B cell (primary cell): Measurements from ENCODE around the gene ATRNL1. TPM values are rescaled to one million over a fixed set of nuclear protein-coding genes. Genes with fewer than 3 reads are reported as not detected.

Experiments
- ATAC-seq: fragments of 200-7000 bp; cut with Tn5 transposase; one replicate; pipeline ENCODE4 v1.10.0; 2021; ENCODE audit warnings: low read depth, mild to moderate bottlenecking, moderate number of reproducible peaks, moderate library complexity
- CTCF ChIA-PET: fragments of 350-600 bp; sonication (Branson Sonifier 250); formaldehyde crosslinking; loops from one replicate; lab custom pipeline; 2021; ENCODE audit warnings: antibody characterized with exemption, inconsistent platforms; lab: Charles Lee
- POLR2A ChIA-PET: fragments of 350-600 bp; sonication (Branson Sonifier 250); formaldehyde crosslinking; loops from one replicate; lab custom pipeline; 2021; ENCODE audit warnings: antibody characterized with exemption; lab: Charles Lee
- DNase-seq: peaks from one replicate; pipeline ENCODE4 v3.0.0; 2013
- H2AFZ ChIP-seq: 2 replicates; pipeline ENCODE4 v1.6.1; 2012; ENCODE audit warnings: mild to moderate bottlenecking, low read depth, low read length; ENCODE audit not compliant: insufficient read depth, poor library complexity, severe bottlenecking
- H3K27ac ChIP-seq, 2 donors: 1 replicate in 1 of 2; 2 replicates in 1 of 2; pipeline ENCODE4 v1.5.1; 2012 to 2013; ENCODE audit warnings: low read length in 2 of 2, mild to moderate bottlenecking in 2 of 2, moderate library complexity in 1 of 2
- H3K27me3 ChIP-seq, 4 experiments: fragments of 200-600 bp in 1 of 4; sonication (generic) in 1 of 4; replicated peaks in 1 of 4; 1 replicate in 2 of 4; 2 replicates in 2 of 4; pipeline versions ENCODE4 v1.6.1 to v1.7.0; 2013 to 2016; ENCODE audit warnings: low read length in 3 of 4, mild to moderate bottlenecking in 2 of 4, mixed read lengths in 1 of 4, moderate library complexity in 1 of 4; ENCODE audit not compliant: insufficient read depth in 4 of 4, control insufficient read depth in 3 of 4; ENCODE audit errors: control extremely low read depth in 1 of 4
- H3K36me3 ChIP-seq, 2 experiments: replicated peaks in 1 of 2; 1 replicate in 1 of 2; 2 replicates in 1 of 2; pipeline versions ENCODE4 v1.6.1 to v1.7.1; 2013; ENCODE audit warnings: low read length in 1 of 2; ENCODE audit not compliant: insufficient read depth in 2 of 2, control insufficient read depth in 1 of 2; ENCODE audit errors: control extremely low read depth in 1 of 2, extremely low read depth in 1 of 2
- H3K4me1 ChIP-seq, 2 donors: fragments of 200-600 bp in 1 of 2; sonication (generic) in 1 of 2; 1 replicate in 1 of 2; 2 replicates in 1 of 2; pipeline versions ENCODE4 v1.5.1 to v1.6.1; 2013 to 2017; ENCODE audit warnings: low read length in 2 of 2; ENCODE audit not compliant: control insufficient read depth in 2 of 2, insufficient read depth in 2 of 2
- H3K4me2 ChIP-seq: replicated peaks from 2 replicates; pipeline ENCODE3; 2012; ENCODE audit warnings: mild to moderate bottlenecking, low read depth, low read length; ENCODE audit not compliant: poor library complexity, severe bottlenecking
- H3K4me3 ChIP-seq, 5 experiments: fragments of 200-600 bp in 1 of 5; sonication (generic) in 1 of 5; 1 replicate in 3 of 5; 2 replicates in 2 of 5; pipeline versions ENCODE4 v1.5.1 to v1.7.0; 2011 to 2016; ENCODE audit warnings: low read length in 4 of 5, mild to moderate bottlenecking in 4 of 5, low read depth in 2 of 5, control low read depth in 1 of 5, moderate library complexity in 1 of 5; ENCODE audit not compliant: insufficient read depth in 1 of 5; ENCODE audit errors: control extremely low read depth in 1 of 5, extremely low read depth in 1 of 5
- H3K79me2 ChIP-seq: fragments of 200-600 bp; sonication (generic); one replicate; pipeline ENCODE4 v1.6.0; 2016; ENCODE audit warnings: low read length; ENCODE audit not compliant: control insufficient read depth, insufficient read depth
- H3K9ac ChIP-seq: fragments of 200-600 bp; sonication (generic); 2 replicates; pipeline ENCODE4 v1.6.1; 2017; ENCODE audit warnings: mild to moderate bottlenecking, low read length, moderate library complexity
- H3K9me3 ChIP-seq, 3 donors: one replicate each; pipeline versions ENCODE4 v1.6.1 to v1.7.1; 2013; ENCODE audit warnings: low read length in 2 of 3; ENCODE audit not compliant: control insufficient read depth in 2 of 3, insufficient read depth in 1 of 3; ENCODE audit errors: control extremely low read depth in 1 of 3
- H4K20me1 ChIP-seq: 2 replicates; pipeline ENCODE4 v1.6.0; 2012; ENCODE audit warnings: mild to moderate bottlenecking, low read length; ENCODE audit not compliant: insufficient read depth, control insufficient read depth, poor library complexity, severe bottlenecking
- H3K27ac Mint-ChIP-seq: one replicate; pipeline ENCODE4 v1.8.0; 2021; ENCODE audit warnings: mixed read lengths
- H3K27me3 Mint-ChIP-seq: one replicate; pipeline ENCODE4 v1.8.0; 2021; ENCODE audit warnings: mixed read lengths
- H3K4me1 Mint-ChIP-seq: one replicate; pipeline ENCODE4 v1.8.0; 2021; ENCODE audit warnings: mixed read lengths
- H3K4me3 Mint-ChIP-seq: one replicate; pipeline ENCODE4 v1.8.0; 2021; ENCODE audit warnings: mixed read lengths
- H3K9me3 Mint-ChIP-seq: one replicate; pipeline ENCODE4 v1.8.0; 2022; ENCODE audit warnings: mixed read lengths; ENCODE audit not compliant: insufficient read depth
- CTCF ChIP-seq: fragments of 200-600 bp; IDR thresholded peaks from one replicate; pipeline ENCODE4 v1.8.0; 2022; ENCODE audit warnings: antibody characterized with exemption, mild to moderate bottlenecking
- EZH2 ChIP-seq: IDR thresholded peaks from 2 replicates; pipeline ENCODE4 v1.6.1; 2012; ENCODE audit warnings: borderline replicate concordance, low read depth, mild to moderate bottlenecking, moderate library complexity, low read length; ENCODE audit not compliant: insufficient read depth, poor library complexity, severe bottlenecking
- WGBS: methylation state at CpG from one replicate; pipeline ENCODE4 v1.1.5; 2013; ENCODE audit warnings: missing lambda C conversion rate; ENCODE audit not compliant: insufficient coverage; 5-methylcytosine and 5-hydroxymethylcytosine counted together
- intact Hi-C: fragments of 100-400 bp; cut with micrococcal nuclease; formaldehyde crosslinking; loops from one replicate; pipeline ENCODE4 v1.10.0; 2022
- polyA plus RNA-seq: library from polyadenylated mRNA; depleted of rRNA; stranded (reverse); fragments of >200 nt; gene quantifications from 2 replicates; pipeline ENCODE4 v1.2.3, GENCODE V29; 2012
- total RNA-seq, 2 donors: library from RNA; stranded (reverse); fragments of 120-200 nt in 1 of 2; gene quantifications; 1 replicate in 1 of 2; 2 replicates in 1 of 2; pipeline versions ENCODE4 v1.2.3 to v1.2.4, GENCODE V29; 2013 to 2022

The ATRNL1 gene
- total and polyA plus RNA-seq, 2 donors (not counting 1 experiment from before 2014, with no cell fraction given): 0.24 to 2.2 TPM

- CTCF ChIA-PET: no interaction called here
- Histone ChIP-seq H3K4me1 (no peaks in the 10 kb centered on the region), H2AFZ (no peak overlapping the region), H3K9me3 (no peaks in the 10 kb centered on the region), H3K79me2 (no peaks in the 10 kb centered on the region), H3K36me3 (no peaks in the 10 kb centered on the region), H4K20me1 (no peaks in the 10 kb centered on the region), H3K27ac (no peak overlapping the region), H3K27me3 (no peaks in the 10 kb centered on the region), H3K4me2 (no peak overlapping the region), H3K9ac (no peak overlapping the region), H3K4me3 (no peak overlapping the region)
- intact Hi-C loops: no loop called here
- no peak overlapping the region for H3K27ac Mint-ChIP-seq
- POLR2A ChIA-PET: no interaction called here
- no peak for TF ChIP-seq CTCF
- TF ChIP-seq EZH2: no peak
- no peak for DNase-seq
- WGBS: 71% methylated on average over 3 of the region's 3 CpGs
- H3K4me1 Mint-ChIP-seq: no peaks in the 10 kb centered on the region
- H3K4me3 Mint-ChIP-seq: no peak overlapping the region
- H3K27me3 Mint-ChIP-seq: no peaks in the 10 kb centered on the region
- no peaks in the 10 kb centered on the region for H3K9me3 Mint-ChIP-seq
- ATAC-seq: no peak
Observed at GRCh38 chr10:115898242-115898641, 805.1 kb downstream of the ATRNL1 start.

- no peaks in the 10 kb centered on the region for H3K27me3 ChIP-seq
- intact Hi-C loops: no loop called here
- no peaks in the 10 kb centered on the region for H3K4me1 Mint-ChIP-seq
- H3K9me3 ChIP-seq: no peaks in the 10 kb centered on the region
- no peaks in the 10 kb centered on the region for H3K79me2 ChIP-seq
- no peaks in the 10 kb centered on the region for H3K9me3 Mint-ChIP-seq
- WGBS: 88% methylated on average over 4 of the region's 5 CpGs
- H2AFZ ChIP-seq: no peak overlapping the region
- H3K9ac ChIP-seq: no peak overlapping the region
- H3K27ac Mint-ChIP-seq: no peak overlapping the region
- no peak for DNase-seq
- no peaks in the 10 kb centered on the region for H3K27me3 Mint-ChIP-seq
- TF ChIP-seq CTCF (no peak), EZH2 (no peak)
- no peak overlapping the region for H3K4me2 ChIP-seq
- ChIA-PET CTCF (no interaction called here), POLR2A (no interaction called here)
- no peak overlapping the region for H3K4me3 Mint-ChIP-seq
- H3K4me3 ChIP-seq: no peak overlapping the region
- H3K27ac ChIP-seq: no peak overlapping the region
- no peaks in the 10 kb centered on the region for H3K36me3 ChIP-seq
- H4K20me1 ChIP-seq: no peaks in the 10 kb centered on the region
- no peaks in the 10 kb centered on the region for H3K4me1 ChIP-seq
- no peak for ATAC-seq
Observed at GRCh38 chr10:115902596-115902995, 809.4 kb downstream of the ATRNL1 start.
